Activated naive CD4-positive, alpha-beta T cell treated with anti-CD3 and anti-CD28 coated beads for 36 hours (primary cell): ENCODE results near the gene ARHGAP23. TPM values are rescaled to one million over a fixed set of nuclear protein-coding genes. Genes with fewer than 3 reads are reported as not detected.
"Not testable (repeated sequence)": the region's sequence is repeated elsewhere in the genome, so short reads cannot be mapped to it uniquely, and the experiment has no call there.

Experiments used
- CTCF ChIA-PET: fragments of 350-600 bp; sonication (Branson Sonifier 250); formaldehyde crosslinking; loops from one replicate; lab custom pipeline; 2021; ENCODE audit warnings: antibody characterized with exemption; lab: Charles Lee
- DNase-seq: peaks from one replicate; pipeline ENCODE4 v3.0.0-alpha.2; 2020
- H3K27ac Mint-ChIP-seq: one replicate; pipeline ENCODE4 v1.8.0; 2021; ENCODE audit warnings: mild to moderate bottlenecking, mixed read lengths
- H3K27me3 Mint-ChIP-seq: one replicate; pipeline ENCODE4 v1.8.0; 2021; ENCODE audit warnings: low read depth, mixed read lengths
- H3K36me3 Mint-ChIP-seq: one replicate; pipeline ENCODE4 v1.8.0; 2021; ENCODE audit warnings: low read depth, mixed read lengths
- H3K4me1 Mint-ChIP-seq: one replicate; pipeline ENCODE4 v1.8.0; 2021; ENCODE audit warnings: low read depth, mixed read lengths
- H3K4me3 Mint-ChIP-seq: one replicate; pipeline ENCODE4 v1.8.0; 2021; ENCODE audit warnings: mild to moderate bottlenecking, moderate library complexity, mixed read lengths
- H3K9me3 Mint-ChIP-seq: one replicate; pipeline ENCODE4 v1.8.0; 2021; ENCODE audit warnings: mixed read lengths
- intact Hi-C: fragments of 100-400 bp; cut with micrococcal nuclease; formaldehyde crosslinking; loops from one replicate; pipeline ENCODE4 v1.15.1; 2023
- total RNA-seq, 2 experiments: library from RNA; stranded (reverse); gene quantifications; one replicate each; pipeline ENCODE4 v1.2.3, GENCODE V29; 2021

ARHGAP23 gene
- total RNA-seq, 2 experiments from 2014 or later, result 0.52 to 1.0 TPM

DNA sequence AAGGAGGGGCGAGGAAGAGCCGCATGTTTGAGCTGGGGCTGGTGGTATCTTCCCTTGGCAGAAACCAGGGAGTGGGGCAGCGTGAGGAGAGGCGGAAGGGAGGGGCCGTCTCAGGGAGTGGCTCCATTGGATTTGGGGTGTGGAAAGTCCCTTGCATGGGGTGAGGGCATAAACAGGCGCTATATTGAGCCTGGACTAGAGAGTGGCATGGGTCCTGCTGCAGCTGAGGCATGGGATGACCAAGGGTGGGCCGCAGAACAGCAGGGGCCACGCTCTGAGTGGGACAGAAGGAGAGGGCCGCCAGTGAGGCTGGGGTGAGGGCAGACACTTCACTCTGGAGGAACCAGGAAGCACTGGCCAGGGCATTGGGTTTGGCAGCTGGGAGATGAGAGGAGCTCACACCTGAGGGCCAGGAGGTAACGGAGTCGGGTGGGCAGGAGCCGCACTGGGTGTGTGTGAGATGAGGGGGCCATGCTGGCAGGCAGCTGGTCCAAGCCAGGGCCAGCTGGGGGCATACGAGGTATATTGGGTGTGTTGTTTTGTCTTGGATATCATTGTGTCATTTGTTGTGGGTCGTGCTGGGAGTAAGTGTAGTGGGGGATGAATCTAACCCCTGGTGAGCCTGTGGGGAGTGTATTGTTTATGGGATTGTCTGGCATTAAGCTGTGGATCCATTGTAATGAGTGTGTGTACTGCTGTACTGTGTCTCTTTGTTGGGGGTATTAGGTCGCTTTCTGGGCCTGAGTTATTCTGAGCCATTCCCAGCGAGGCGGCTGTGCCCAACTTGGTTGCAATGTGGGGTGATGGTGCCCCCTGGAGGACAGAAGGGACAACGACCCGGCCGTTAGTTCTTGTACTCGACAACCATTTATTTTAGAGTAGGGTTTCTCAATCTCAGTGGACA lies 56.2 kb downstream of the ARHGAP23 start:
- H3K9me3 Mint-ChIP-seq, H3K36me3 Mint-ChIP-seq, H3K27me3 Mint-ChIP-seq, H3K27ac Mint-ChIP-seq, H3K4me1 Mint-ChIP-seq, H3K4me3 Mint-ChIP-seq: not testable (repeated sequence)
- CTCF ChIA-PET, result interaction anchor here (0.7 to 2.6 kb wide), 7 partner anchors 12 to 230 kb away, joined by 3 to 7 read pairs (median 3); partner anchors contain the start of gene ARHGAP23
- peak; percentile 84 for DNase-seq
- intact Hi-C loops, result loop anchor here (1.0 kb wide), 2 partner anchors 40 to 61 kb away; no protein-coding TSS in a partner anchor

DNA sequence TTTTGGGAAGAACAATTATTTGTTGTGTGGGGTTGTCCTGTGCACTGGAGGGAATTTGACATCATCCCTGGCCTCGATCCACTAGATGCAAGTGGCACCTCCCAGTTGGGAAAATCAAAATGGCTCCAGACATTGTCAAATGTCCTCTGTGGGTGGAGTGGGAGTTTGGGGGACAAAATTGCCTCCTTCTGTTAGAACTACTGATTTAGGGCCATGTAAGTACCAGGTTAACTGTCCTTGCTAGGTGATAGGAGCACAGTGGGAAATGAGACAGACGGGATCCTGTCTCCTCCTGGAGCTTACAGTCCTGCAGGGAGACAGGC lies 56.8 kb downstream of the ARHGAP23 start:
- Mint-ChIP-seq H3K4me1 (no peaks in the 10 kb centered on the region), H3K27me3 (no peaks in the 10 kb centered on the region), H3K9me3 (no peaks in the 10 kb centered on the region), H3K27ac (no peak overlapping the region), H3K36me3 (no peaks in the 10 kb centered on the region), H3K4me3 (no peak overlapping the region)
- CTCF ChIA-PET, result interaction anchor here (1.1 to 2.6 kb wide), 6 partner anchors 27 to 136 kb away, joined by 3 to 7 read pairs (median 4); partner anchors contain the start of gene ARHGAP23
- DNase-seq, result no peak
- intact Hi-C loops, result loop anchor here (1.0 kb wide), 2 partner anchors 41 to 62 kb away; no protein-coding TSS in a partner anchor

DNA sequence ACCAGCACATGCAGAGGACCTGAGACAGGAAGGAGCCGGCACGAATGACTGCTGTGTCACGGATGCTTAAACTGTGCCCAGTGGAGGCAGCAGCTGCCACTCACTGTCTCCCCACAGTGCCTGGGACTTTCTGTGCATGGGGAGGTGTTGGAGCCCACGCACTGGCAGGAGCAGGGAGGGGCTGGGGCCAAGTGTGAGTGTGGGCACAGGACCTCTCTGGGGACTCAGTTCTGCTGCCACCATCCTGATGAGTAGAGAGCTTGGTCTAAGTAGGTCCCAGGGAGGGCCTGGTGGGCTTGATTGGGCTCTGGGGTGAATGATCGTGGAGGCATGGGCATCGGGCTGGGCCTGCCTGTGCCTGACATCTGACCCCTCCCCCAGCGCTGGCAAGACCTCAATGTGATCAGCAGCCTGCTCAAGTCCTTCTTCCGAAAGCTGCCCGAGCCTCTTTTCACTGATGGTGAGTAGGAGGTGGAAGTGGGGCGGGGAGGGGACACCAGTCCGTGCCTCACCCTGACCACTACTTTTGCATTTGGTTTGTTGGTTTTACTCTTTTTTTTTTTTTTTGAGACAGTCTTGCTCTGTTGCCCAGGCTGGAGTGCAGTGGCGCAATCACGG lies 57.5 kb downstream of the ARHGAP23 start:
- peak; percentile 11 for DNase-seq
- not testable (repeated sequence) for H3K36me3 Mint-ChIP-seq, H3K27me3 Mint-ChIP-seq, H3K9me3 Mint-ChIP-seq, H3K27ac Mint-ChIP-seq, H3K4me3 Mint-ChIP-seq, H3K4me1 Mint-ChIP-seq
- CTCF ChIA-PET, result interaction anchor here (0.6 to 1.8 kb wide), 8 partner anchors 24 to 1060 kb away, joined by 3 to 7 read pairs (median 4); no protein-coding TSS in a partner anchor
- intact Hi-C loops, result loop anchor here (1.0 kb wide), 2 partner anchors 41 to 62 kb away; no protein-coding TSS in a partner anchor

DNA sequence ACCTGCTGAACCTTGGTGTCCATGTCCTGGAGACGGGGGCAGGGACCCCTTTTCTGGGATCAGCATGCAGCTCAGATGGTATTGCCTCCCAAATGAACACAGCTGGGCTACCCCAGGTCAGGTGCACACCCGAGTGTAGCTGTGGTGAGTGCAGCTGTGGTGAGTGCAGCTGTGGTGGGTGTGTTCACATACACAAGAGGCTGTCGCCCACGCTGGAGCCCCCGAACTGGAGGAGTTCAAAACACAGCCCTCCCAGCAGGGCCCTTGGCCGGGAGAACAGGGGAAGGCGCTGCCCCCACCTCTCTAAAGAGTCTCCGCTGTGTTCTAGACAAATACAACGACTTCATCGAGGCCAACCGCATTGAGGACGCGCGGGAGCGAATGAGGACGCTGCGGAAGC lies 61.5 kb downstream of the ARHGAP23 start:
- H3K4me1 Mint-ChIP-seq, H3K4me3 Mint-ChIP-seq, H3K9me3 Mint-ChIP-seq, DNase-seq, H3K27me3 Mint-ChIP-seq, H3K27ac Mint-ChIP-seq, H3K36me3 Mint-ChIP-seq: not testable (repeated sequence)
- intact Hi-C loops, result loop anchor here (5.0 kb wide), 1 partner anchor 137 kb away; the partner anchor contains the start of gene SOCS7
- CTCF ChIA-PET, result interaction anchor here (0.8 to 1.4 kb wide), 2 partner anchors 67 to 118 kb away, joined by 3 to 4 read pairs; no protein-coding TSS in a partner anchor

DNA sequence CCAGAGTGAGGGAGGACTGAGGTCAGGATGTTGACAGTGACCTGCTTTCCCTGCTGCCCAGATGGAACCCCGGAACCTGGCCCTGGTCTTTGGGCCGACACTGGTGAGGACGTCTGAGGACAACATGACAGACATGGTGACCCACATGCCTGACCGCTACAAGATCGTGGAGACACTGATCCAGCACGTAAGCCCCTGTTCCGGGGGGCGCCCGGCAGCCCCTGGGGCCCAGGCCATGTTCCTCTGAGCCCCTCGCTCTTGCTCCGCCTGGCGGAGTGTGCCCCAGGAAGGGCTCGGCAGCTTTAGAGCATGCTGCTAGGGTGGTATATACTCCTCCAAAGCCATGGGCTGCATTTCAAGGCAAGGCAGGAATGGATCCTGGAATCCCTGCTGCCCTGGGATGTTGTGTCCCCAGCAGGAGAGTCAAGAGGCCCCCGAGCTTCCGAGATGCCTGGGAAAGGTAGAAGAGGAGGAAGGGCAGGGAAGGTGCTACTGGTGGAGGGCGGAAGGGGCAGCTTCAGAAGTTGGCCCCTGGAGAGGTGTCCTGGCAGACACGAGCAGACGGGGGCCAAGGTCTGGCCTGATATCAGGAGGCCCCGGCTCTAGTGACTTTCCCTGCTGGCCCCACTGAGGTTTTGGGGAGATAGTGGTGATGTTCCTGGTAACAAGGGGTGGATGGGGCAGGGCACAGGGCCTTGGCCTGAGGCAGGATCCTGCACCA lies 63.2 kb downstream of the ARHGAP23 start:
- DNase-seq, H3K27ac Mint-ChIP-seq, H3K36me3 Mint-ChIP-seq, H3K27me3 Mint-ChIP-seq, H3K4me1 Mint-ChIP-seq, H3K9me3 Mint-ChIP-seq, H3K4me3 Mint-ChIP-seq: not testable (repeated sequence)
- CTCF ChIA-PET, result interaction anchor here (1.0 to 1.8 kb wide), 5 partner anchors 45 to 176 kb away, joined by 3 to 6 read pairs (median 4); no protein-coding TSS in a partner anchor
- intact Hi-C loops, result loop anchor here (1.0 to 5.0 kb wide), 7 partner anchors 18 to 176 kb away; partner anchors contain the start of gene SOCS7

DNA sequence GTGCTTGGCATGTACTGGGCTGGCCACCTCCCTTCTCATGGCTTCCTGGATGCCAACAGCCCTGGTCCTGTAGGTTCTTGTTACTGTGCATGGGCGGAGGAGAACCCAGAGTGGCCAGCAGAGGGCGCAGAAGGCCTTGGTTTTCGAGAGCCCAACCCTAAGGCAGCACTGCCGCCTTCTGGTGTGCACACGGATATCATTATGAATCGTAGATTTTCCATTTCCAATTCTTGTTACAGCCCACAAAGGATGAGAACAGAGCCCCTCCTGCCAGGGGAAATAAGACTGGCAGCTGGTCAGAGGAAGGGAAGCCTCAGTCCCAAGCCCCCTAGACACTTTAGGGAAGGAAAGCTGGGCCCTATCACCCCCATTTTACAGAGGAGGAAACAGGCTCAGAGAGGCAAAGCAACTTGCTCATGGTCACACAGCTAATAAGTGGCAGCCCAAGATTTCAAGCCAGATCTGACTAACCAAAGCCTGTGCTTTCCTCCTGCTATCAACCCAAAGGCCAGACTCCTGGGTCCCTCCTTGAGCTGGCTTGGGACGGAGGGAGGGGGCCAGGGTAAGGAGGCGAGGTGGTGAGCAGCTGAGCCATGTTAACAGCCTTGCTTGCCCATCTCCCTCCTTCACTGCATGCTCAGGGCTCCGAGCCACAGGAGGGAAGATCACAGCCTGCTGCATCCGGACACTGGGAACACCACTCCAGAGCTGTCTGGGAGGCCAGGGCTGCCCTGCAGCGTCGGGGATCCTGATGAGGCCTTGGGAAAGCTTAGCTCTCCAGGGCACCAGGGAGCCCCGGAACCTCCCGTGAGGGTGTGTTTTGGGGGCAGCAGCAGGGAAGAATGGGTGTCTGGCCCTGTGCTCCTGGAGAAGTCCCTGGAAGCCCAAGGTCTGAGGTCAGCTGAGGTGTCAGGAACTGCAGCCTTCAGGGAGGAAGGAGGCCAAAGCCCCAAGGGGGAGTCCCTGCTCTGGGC lies 64.1 kb downstream of the ARHGAP23 start:
- CTCF ChIA-PET, result interaction anchor here (0.7 to 1.8 kb wide), 9 partner anchors 15 to 200 kb away, joined by 3 to 6 read pairs (median 4); no protein-coding TSS in a partner anchor
- intact Hi-C loops, result loop anchor here (1.0 to 5.0 kb wide), 7 partner anchors 17 to 175 kb away; partner anchors contain the start of gene SOCS7
- H3K9me3 Mint-ChIP-seq, result not testable (repeated sequence)

DNA sequence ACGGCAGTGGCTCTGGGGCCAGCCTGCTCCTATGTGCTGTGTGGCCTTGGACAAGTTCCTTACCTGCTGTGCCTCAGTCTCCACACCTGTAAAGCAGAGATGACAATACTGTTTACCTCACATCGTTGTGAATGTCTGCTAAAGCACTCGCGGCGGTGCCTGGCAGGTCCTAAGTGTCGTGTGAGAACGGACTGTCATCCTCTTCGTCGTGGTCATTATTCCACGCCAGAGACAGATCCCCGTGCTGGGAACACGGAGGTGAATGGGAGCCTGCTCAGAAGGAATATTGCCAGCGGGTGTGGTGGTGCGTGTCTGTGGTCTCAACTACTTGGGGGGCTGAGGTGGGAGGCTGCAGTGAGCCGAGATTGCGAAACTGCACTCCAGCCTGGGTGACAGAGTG lies 65.9 kb downstream of the ARHGAP23 start:
- H3K27ac Mint-ChIP-seq, DNase-seq, H3K4me1 Mint-ChIP-seq, H3K27me3 Mint-ChIP-seq, H3K9me3 Mint-ChIP-seq, H3K36me3 Mint-ChIP-seq, H3K4me3 Mint-ChIP-seq: not testable (repeated sequence)
- intact Hi-C loops, result loop anchor here (5.0 kb wide), 1 partner anchor 142 kb away; the partner anchor contains the start of gene SOCS7
- CTCF ChIA-PET, result interaction anchor here (0.6 kb wide), 1 partner anchor 269 kb away, joined by 4 read pairs; no protein-coding TSS in a partner anchor

More for the DNA sequence above, 64.1 kb downstream of the ARHGAP23 start:
- not testable (repeated sequence) for H3K27ac Mint-ChIP-seq, H3K4me3 Mint-ChIP-seq, H3K36me3 Mint-ChIP-seq, H3K27me3 Mint-ChIP-seq, H3K4me1 Mint-ChIP-seq
- DNase-seq, result peak; percentile 98

DNA sequence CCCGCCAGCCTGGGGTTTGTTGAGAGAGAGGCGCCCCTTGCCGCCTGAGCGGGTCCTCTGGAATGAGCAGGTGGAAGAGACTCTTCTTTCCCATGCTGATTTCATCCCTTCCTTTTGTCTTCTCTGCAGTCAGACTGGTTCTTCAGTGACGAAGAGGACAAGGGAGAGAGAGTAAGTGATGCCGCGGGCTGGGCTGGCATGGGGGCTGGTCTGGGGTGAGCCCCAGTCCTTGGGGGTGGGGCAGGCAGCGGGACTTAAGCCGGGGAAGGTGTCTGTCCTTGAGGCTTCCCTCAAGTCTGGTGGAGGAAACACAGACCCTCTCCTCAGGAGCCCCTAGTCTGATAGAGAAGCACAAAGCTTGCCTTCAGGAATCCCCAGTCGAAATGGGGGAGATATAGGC lies 69.4 kb downstream of the ARHGAP23 start:
- H3K9me3 Mint-ChIP-seq, DNase-seq, H3K36me3 Mint-ChIP-seq, H3K27me3 Mint-ChIP-seq, H3K27ac Mint-ChIP-seq, H3K4me3 Mint-ChIP-seq, intact Hi-C loops, H3K4me1 Mint-ChIP-seq: not testable (repeated sequence)
- CTCF ChIA-PET, result interaction anchor here (0.7 to 1.3 kb wide), 2 partner anchors 76 to 170 kb away, joined by 3 read pairs; no protein-coding TSS in a partner anchor

DNA sequence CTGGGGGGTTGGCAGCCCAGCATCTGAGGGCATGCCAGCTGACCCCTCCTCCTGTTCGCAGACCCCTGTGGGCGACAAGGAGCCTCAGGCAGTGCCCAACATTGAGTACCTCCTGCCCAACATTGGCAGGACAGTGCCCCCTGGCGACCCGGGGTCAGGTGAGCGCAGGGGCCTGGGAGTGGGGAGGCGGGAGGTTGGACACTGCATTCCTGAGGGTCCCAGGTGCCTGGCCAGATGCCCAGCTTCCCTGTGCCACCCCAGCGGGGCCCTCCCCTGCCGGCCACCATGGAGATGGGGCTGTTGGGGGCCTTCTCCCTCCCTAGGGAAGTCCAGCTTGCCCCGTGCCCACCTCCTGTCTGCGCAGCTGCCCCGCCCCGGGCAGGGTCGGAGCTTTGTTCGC lies 70.1 kb downstream of the ARHGAP23 start:
- intact Hi-C loops, result no loop called here
- peaks cover 4% of the 10 kb centered on the region for H3K9me3 Mint-ChIP-seq
- no peaks in the 10 kb centered on the region for H3K36me3 Mint-ChIP-seq
- H3K4me3 Mint-ChIP-seq, result no peak overlapping the region
- no peak for DNase-seq
- H3K27ac Mint-ChIP-seq, result no peak overlapping the region
- H3K27me3 Mint-ChIP-seq, result no peaks in the 10 kb centered on the region
- CTCF ChIA-PET, result no interaction called here
- H3K4me1 Mint-ChIP-seq, result no peaks in the 10 kb centered on the region

DNA sequence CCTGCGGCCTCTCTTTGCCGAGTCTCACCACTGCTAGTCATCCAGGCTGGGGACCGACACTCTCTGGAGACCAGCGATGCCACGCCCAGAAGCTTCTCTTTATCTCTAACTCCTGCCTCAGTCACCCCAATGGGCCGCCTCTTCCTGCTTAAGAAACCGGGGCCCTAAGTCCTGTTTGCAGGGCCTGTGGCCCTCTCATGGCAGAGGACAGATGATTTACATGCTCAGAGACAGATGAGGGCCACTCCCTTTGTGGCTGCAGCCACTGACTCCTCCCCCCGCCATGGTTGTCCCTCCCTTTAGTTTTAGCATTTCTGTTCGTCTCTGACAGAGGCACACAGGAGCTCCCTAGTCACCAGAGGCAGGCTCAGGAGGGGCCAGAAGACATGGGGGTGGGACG lies 71.0 kb downstream of the ARHGAP23 start:
- H3K9me3 Mint-ChIP-seq, H3K4me1 Mint-ChIP-seq, CTCF ChIA-PET, H3K4me3 Mint-ChIP-seq, H3K36me3 Mint-ChIP-seq, DNase-seq, intact Hi-C loops, H3K27ac Mint-ChIP-seq, H3K27me3 Mint-ChIP-seq: not testable (repeated sequence)

DNA sequence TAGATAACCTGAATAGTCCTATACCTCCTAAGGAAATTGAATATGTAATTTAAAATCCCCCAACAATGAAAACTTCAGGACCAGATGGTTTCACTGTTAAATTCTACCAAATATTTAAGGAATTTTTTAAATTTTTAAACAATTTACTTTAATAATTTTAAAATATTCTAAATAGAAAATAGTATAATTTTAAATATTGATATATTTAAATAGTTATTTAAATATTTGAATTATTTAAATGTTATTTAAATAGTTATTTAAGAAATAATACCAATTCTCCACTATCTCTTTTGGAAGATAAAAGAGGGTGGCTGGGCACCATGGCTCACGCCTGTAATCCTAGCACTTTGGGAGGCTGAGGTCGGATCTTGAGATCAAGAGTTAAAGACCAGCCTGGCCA lies 73.5 kb downstream of the ARHGAP23 start:
- CTCF ChIA-PET, H3K27me3 Mint-ChIP-seq, intact Hi-C loops, H3K36me3 Mint-ChIP-seq, H3K4me1 Mint-ChIP-seq, DNase-seq, H3K27ac Mint-ChIP-seq, H3K4me3 Mint-ChIP-seq, H3K9me3 Mint-ChIP-seq: not testable (repeated sequence)
